PC-9 (cell line): ENCODE measurements around the gene ZNF23.
A peak's percentile ranks its signal among the peaks of the same experiment; 100 is the strongest.

Experiments used
- CTCF ChIP-seq: fragments of 200-600 bp; sonication (generic); conservative IDR thresholded peaks from 2 replicates; pipeline ENCODE4 v1.6.1; 2017; ENCODE audit warnings: mixed run types, antibody characterized with exemption, mild to moderate bottlenecking, moderate library complexity
- EZH2 ChIP-seq: fragments of 200-600 bp; sonication (generic); IDR thresholded peaks from 2 replicates; pipeline ENCODE4 v1.8.0; 2017; ENCODE audit warnings: antibody characterized with exemption, low read depth

- TF ChIP-seq EZH2 = no peak
- peak; percentile 90 for TF ChIP-seq CTCF
Measured at GRCh38 chr16:71412270-71413160, 49.5 kb downstream of the ZNF23 start.
